Stimulated activated naive CD4-positive, alpha-beta T cell treated with Interleukin-2 at 50 U/mL for 16 hours (primary cell): ENCODE data around the gene LYAR.
A peak's percentile ranks its signal among the peaks of the same experiment; 100 is the strongest.
"Not testable (repeated sequence)": the region's sequence is repeated elsewhere in the genome, so short reads cannot be mapped to it uniquely, and the experiment has no call there.

Source experiments
- DNase-seq: peaks from one replicate; lab custom pipeline; 2025; lab: John Stamatoyannopoulos, UW

The LYAR gene

DNA sequence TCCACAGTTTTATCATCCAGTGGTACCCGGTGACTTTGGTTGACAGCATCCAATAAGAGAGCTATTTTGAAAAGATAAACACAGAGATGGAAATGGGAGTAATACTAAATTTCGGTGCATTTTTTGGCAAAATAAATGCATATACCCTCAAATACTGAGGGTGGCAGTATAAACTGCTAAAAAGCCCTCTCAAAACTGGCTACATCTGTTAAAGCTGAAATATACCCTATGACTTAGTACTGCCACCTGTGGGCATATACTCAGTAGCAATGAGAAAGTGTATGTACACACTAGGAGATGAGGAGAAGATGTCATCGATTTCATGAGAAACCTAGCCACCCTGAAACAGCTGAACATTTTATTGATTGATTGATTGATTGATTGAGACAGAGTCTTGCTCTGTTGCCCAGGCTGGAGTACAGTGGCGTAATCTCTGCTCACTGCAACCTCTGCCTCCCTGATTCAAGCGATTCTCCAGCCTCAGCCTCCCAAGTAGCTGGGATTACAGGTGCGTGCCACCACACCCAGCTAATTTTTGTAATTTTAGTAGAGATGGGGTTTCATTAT, 29.7 kb downstream of the LYAR start:
- no peak for DNase-seq

GRCh38 chr4:4259484-4260100, 30.4 kb downstream of the LYAR start:
- DNase-seq, result no peak

GRCh38 chr4:4257705-4258104, 32.2 kb downstream of the LYAR start:
- not testable (repeated sequence) for DNase-seq

DNA sequence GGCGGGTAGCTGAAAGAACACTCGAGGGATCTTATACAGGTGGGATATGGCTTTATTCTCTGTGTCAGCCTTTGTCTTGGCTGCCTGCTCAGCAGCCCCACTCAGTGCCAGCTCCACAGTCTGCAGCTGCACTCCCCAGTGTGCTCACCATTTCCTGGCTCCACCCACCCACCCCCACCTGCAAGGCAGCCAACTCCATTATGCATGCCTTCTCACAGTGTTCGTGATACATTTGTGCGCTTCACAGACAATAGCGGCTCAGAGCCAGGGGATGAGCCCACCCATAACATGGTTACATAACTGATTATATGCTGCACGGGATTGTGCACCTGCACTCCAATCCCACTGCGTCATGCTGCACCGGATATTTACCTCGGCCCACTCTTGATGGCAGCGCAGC, 33.2 kb downstream of the LYAR start:
- no peak for DNase-seq

DNA sequence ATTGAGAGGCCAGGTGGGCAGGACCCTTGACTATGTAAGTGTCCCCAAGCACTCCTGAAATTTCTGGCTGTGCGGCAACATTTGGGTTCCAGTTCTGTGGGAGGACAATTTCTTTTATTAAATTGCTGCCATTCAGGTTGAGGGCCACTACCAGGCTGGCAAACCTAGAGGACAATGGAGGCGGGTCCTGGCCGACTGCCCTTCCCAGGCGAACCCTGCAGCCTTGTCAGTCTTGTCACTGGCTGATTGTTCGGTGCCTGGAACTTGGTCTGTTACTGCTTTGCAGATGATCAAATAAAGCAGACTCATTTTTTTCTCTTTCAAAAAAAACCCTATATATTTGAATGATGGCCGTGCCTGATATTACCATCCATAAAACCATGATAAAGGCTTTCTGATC, 35.3 kb downstream of the LYAR start:
- no peak for DNase-seq

- DNase-seq, result no peak
Observed at GRCh38 chr4:4254199-4254598, 35.8 kb downstream of the LYAR start.

DNA sequence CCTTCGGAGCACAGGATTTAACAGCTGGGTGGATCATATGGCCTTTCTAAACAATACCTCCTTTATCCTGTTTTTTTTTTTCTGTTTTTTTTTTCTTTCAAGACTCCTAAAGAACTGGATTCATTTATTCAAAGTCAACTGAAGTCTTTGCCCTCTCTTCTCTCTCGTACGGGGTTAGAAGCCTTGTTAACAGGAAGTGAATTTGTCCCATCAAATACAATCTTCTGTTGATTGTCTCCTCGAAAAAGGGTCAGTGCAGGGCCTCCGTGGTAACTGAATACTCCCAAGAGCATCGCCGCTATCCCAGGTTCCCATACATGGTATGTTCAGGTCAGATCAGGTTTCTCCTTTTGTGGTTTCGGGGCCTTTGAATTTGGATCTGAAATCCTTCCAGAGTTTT, 40.1 kb downstream of the LYAR start:
- no peak for DNase-seq

- DNase-seq, result not testable (repeated sequence)
Observed at GRCh38 chr4:4249342-4249741, 40.6 kb downstream of the LYAR start.

DNA sequence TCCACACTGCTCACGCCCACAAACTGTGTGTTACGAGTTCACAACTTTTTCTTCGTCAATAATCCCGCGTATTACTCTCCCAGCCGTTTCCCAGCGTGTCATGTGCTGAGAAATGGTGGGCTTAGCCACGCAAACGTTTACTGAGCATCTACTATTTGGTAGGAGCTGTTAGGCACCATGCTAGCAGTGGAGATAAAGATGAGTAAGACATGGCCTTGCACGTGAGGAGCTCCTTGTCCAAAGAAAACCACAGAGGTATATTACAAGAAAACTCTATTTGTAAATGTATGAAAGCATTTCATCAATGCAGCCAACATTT, 41.1 kb downstream of the LYAR start:
- DNase-seq, result no peak

DNA sequence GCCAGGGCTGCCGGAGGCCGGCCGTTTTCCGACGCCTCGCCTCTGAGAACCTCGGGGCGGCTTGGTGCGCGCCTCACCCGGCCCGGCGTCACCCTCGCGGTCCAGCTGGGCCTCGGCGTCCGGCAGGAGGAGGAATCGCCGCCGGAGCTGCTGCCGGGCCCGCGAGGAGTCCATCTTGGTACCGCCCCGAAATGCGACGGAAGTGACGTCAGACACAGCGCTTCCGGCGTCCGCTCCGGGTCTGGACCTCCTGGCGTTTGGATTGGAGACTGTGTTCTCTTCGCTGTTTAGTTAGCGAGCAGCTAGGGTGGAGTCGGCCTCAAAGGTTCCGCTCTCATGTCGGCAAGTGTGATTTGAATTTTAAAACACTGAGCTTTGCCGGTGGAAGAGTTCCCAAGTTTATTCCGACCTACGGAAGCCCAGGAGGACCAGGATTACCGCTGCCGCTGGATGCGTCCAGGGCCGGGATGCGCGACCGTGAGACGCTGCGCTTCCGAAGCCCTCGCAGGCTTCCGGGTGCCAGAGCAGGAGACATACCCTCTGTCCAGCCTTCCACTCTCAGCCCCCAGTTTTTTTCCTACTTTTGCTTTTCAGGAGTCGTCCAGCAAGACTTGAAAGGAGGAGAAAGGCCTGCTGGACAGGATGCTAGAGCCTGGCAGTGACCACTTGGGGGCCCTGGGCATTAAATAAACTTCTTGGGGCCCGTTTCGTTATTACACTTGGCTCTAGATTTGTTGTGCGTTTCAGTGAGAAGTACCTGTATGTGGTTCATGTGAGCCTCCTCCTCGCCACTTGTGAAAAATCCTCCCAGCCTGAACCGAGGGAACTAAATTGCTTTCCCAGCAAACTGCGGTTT, 41.7 kb downstream of the LYAR start, which contains the start of gene TMEM128:
TMEM128 (minus strand) TSS at position 195 of the 856 bp plus-strand sequence; CDS start at position 174, 21 bp downstream.
- DNase-seq, result peak; percentile 90

DNA sequence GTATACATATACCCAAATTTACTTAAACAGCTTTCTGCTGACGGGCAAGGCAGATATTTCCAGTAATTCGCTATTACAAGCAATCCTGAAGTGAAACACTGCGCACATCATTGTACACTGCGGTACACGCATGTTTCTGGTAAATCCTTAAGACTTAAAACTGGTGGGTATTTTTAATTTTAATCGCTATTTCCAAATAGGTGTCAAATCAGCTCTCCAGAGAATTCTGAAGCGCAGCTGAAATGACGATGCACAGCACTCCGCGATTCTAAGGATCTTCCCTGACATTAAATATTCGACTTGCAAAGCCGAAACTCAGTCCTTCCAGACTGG, 42.3 kb downstream of the LYAR start:
- no peak for DNase-seq

- DNase-seq, result no peak
Observed at GRCh38 chr4:4245172-4245571, 44.8 kb downstream of the LYAR start.

DNA sequence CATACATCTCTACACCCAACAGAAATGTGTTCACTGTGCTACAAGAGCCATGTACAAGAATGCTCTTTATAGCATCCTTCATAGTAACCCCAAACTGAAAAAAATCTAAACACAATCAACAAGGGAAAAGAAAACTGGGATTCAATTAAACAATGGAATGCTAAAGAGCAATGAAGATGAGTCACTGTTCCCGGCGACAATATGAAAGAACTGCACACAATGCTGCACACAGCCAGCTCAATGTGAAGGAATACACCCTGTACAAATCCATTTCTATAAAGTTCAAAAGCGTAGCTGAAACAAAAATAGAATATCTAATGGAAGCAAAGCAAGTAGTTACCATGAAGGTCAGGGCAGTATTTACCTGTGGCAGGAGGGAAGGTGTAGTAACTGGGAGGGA, 50.4 kb downstream of the LYAR start:
- DNase-seq, result not testable (repeated sequence)

GRCh38 chr4:4233610-4234009, 56.3 kb downstream of the LYAR start:
- no peak for DNase-seq

- no peak for DNase-seq
Observed at GRCh38 chr4:4228356-4228668, 61.6 kb downstream of the LYAR start.

DNA sequence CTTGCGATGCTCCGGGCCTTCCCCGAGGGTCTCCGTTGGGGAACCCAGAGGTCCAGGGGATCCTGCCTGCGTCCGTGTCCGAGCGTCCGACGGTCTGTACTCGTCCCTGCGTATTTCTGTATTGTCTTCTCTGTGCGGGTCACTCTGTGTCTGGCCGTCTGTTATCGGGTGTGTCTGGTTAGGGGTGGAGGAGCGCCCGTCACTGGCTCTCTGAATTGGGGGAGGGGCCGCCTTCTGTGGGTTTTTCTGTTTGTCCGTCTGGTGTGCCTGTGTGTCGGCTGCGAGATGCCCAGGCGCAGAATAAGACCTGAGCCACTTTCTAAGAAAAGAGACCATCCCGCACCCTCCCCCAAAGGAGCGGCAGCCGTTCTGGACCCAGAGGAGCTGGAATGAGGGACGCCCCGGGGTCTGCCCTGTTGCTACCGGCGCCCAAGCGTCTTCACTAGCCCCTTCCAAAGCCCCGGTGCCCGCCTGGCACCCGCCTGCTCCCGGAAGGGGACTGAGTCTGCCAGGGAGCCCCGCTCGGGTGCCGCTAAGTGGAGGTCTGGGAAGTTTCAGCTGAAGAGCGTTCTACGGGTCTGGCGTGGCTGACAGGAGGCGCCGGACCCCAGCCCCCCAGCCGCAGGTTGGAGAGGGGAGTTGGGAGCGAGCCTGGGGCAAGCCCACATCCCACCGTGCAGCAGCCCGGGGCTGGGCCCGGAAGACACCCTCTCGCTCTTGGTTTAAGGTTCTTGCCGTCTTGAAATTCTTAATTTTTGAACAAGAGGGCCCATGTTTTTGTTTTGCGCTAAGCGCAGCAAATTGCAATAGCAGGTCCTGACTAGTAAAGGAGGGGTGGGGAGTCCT, 62.2 kb downstream of the LYAR start:
- DNase-seq, result no peak

GRCh38 chr4:4226606-4227438, 63.1 kb downstream of the LYAR start, which contains the start of gene OTOP1:
Gene OTOP1 (minus strand): TSS chr4:4226929. CDS start chr4:4226864, 65 bp downstream.
- no peak for DNase-seq

GRCh38 chr4:4225915-4226605, 63.9 kb downstream of the LYAR start:
- no peak for DNase-seq
